Measurements from ENCODE around the gene RBP2.

The RBP2 gene

DNA sequence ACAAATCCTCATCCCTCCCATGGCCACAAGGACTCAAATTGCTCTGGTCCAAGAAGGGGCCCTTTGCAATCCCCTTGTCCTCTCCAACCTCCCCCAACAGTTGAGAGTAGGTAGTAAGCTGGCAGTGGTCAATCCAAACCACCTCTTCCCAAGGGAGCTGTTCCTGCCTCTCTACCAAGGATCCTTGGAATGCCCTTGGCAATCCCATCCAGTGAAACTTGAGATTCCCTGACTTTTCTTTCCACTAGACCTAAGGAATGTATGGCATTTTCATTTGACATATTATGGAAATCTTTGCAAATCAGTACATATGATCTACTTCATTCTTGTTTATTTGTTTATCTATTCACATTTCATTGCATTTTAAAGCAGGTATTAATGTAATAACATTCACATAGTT is 4.8 kb upstream of the RBP2 start:
- Histone ChIP-seq H3K14ac (ENCODE audit: low read length) (no peak overlapping the region), H2BK5ac (ENCODE audit: low read length) (no peak overlapping the region), H3K9me3 (replicated peaks in 1 of 2; ENCODE audit: control insufficient read depth in 2 of 2, insufficient read depth in 1 of 2, low read depth in 1 of 2, low read length in 2 of 2) (peaks cover 0 to 6% of the 10 kb centered on the region in 2 donors), H2BK12ac (ENCODE audit: low read length) (no peak overlapping the region), H4K91ac (ENCODE audit: low read depth, low read length, poor library complexity) (no peak overlapping the region), H3K4ac (ENCODE audit: low read length) (no peak overlapping the region), H2AFZ (ENCODE audit: low read length) (no peak overlapping the region), H4K8ac (ENCODE audit: low read depth, low read length) (no peak overlapping the region), H3K36me3 (replicated peaks in 1 of 2; ENCODE audit: control insufficient read depth in 2 of 2, insufficient read depth in 2 of 2, low read length in 2 of 2) (no peaks in the 10 kb centered on the region), H2BK120ac (ENCODE audit: low read depth, low read length) (no peak overlapping the region), H3K23ac (ENCODE audit: low read depth, low read length, poor library complexity) (no peak overlapping the region), H3K27me3 (ENCODE audit: control insufficient read depth in 3 of 3, insufficient read depth in 3 of 3, low read depth in 1 of 3, low read length in 3 of 3) (no peaks in the 10 kb centered on the region), H3K4me3 (ENCODE audit: low read length in 2 of 2) (peak overlapping the region in 1 of 2 donors; percentile 62), H2BK15ac (ENCODE audit: low read length) (no peak overlapping the region), H2AK5ac (ENCODE audit: low read depth, low read length) (no peak overlapping the region), H3K18ac (ENCODE audit: low read length) (no peak overlapping the region), H3K4me2 (ENCODE audit: insufficient read depth, low read length, poor library complexity, severe bottlenecking) (no peak overlapping the region), H3K9ac (ENCODE audit: low read depth, low read length, poor library complexity) (no peak overlapping the region), H3K79me1 (ENCODE audit: low read depth, low read length) (no peaks in the 10 kb centered on the region), H3K4me1 (ENCODE audit: control insufficient read depth in 2 of 2, insufficient read depth in 1 of 2, low read depth in 1 of 2, low read length in 2 of 2) (no peaks in the 10 kb centered on the region), H3K27ac (replicated peaks; ENCODE audit: low read length) (no peak overlapping the region)
- DNase-seq (ENCODE audit: low spot score) = no peak

DNA sequence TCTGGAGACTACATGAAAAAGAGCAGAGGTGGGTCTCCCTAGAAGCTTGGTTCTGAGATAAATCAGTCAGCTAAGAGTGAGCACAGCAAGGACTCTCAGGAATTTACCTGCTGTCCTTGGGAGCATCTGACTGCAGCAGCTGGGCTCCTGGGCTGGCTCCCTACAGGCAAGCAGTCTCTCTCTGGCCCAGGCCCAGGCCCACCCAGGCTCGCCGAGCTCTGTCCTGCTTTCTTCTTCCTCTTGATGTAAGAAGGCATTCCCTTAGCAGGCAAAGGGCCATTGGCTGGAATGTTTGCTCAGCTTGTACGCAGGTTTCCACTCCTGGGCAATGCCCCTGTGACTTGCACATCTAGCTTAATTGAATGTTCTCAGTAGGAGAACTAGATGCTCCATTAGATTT is 4.3 kb upstream of the RBP2 start:
- Histone ChIP-seq H3K9ac (ENCODE audit: low read depth, low read length, poor library complexity) (no peak overlapping the region), H2AK5ac (ENCODE audit: low read depth, low read length) (no peak overlapping the region), H3K23ac (ENCODE audit: low read depth, low read length, poor library complexity) (no peak overlapping the region), H2BK5ac (ENCODE audit: low read length) (no peak overlapping the region), H3K4me2 (ENCODE audit: insufficient read depth, low read length, poor library complexity, severe bottlenecking) (no peak overlapping the region), H3K18ac (ENCODE audit: low read length) (no peak overlapping the region), H2AFZ (ENCODE audit: low read length) (no peak overlapping the region), H3K9me3 (replicated peaks in 1 of 2; ENCODE audit: control insufficient read depth in 2 of 2, insufficient read depth in 1 of 2, low read depth in 1 of 2, low read length in 2 of 2) (peaks cover 0 to 6% of the 10 kb centered on the region in 2 donors), H2BK15ac (ENCODE audit: low read length) (no peak overlapping the region), H3K14ac (ENCODE audit: low read length) (no peak overlapping the region), H2BK12ac (ENCODE audit: low read length) (no peak overlapping the region), H3K4me1 (ENCODE audit: control insufficient read depth in 2 of 2, insufficient read depth in 1 of 2, low read depth in 1 of 2, low read length in 2 of 2) (no peaks in the 10 kb centered on the region), H4K91ac (ENCODE audit: low read depth, low read length, poor library complexity) (no peak overlapping the region), H2BK120ac (ENCODE audit: low read depth, low read length) (no peak overlapping the region), H3K4me3 (ENCODE audit: low read length in 2 of 2) (no peak overlapping the region), H4K8ac (ENCODE audit: low read depth, low read length) (no peak overlapping the region), H3K27me3 (ENCODE audit: control insufficient read depth in 3 of 3, insufficient read depth in 3 of 3, low read depth in 1 of 3, low read length in 3 of 3) (no peaks in the 10 kb centered on the region), H3K4ac (ENCODE audit: low read length) (no peak overlapping the region), H3K27ac (replicated peaks; ENCODE audit: low read length) (no peak overlapping the region), H3K79me1 (ENCODE audit: low read depth, low read length) (no peaks in the 10 kb centered on the region), H3K36me3 (replicated peaks in 1 of 2; ENCODE audit: control insufficient read depth in 2 of 2, insufficient read depth in 2 of 2, low read length in 2 of 2) (no peaks in the 10 kb centered on the region)
- no CpG with 5 or more reads among the region's 3 CpGs for WGBS, 2 donors (ENCODE audit: extremely low coverage in 2 of 2, insufficient read length in 2 of 2, insufficient replicate concordance in 1 of 2)
- DNase-seq (ENCODE audit: low spot score) = no peak

DNA sequence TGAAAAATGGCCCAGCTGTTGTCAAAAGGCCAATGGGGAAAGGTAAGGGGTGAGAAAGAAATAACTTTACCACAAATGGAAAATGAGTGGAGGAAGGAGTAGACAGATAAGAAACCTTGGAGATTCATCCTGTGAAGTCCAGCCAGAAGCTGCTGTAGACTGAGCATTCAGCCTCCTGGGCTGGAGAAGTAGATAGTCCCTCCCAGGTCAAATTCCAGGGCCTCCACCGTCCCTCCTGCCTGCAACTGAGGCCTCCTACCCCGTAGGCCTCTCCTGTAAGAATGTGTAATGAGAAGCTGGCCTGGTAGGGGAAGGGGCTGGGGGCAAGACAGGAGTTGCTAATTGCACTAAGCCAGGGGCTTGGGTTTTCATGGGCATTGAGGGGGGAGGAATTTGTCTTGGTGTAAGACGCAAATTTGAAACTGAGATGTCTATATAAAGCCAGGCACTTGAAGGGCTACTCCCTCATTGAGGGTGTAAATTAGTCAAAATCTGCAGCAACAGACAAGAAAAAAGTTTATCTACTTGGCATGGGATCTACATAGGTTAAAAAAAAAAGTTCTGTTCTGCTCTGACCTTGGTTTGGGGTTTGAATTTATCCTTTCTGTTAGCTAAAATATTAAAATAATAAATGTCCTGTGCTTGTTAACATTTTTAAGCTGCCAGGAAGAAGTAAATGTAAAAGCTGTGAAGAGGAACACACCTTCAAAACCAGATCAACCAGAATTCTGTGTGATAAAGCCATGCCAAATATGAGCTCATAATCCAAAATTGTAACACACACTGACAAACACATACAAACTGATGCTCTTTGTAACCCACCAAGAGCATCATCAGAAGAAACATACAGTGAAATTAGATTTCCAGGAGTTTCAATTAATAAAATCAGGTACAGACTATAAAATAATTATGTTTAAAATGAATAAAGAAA is 1.7 kb upstream of the RBP2 start:
- Histone ChIP-seq H3K79me1 (ENCODE audit: low read depth, low read length) (no peaks in the 10 kb centered on the region), H4K8ac (ENCODE audit: low read depth, low read length) (no peak overlapping the region), H3K9ac (ENCODE audit: low read depth, low read length, poor library complexity) (no peak overlapping the region), H3K23ac (ENCODE audit: low read depth, low read length, poor library complexity) (no peak overlapping the region), H3K9me3 (replicated peaks in 1 of 2; ENCODE audit: control insufficient read depth in 2 of 2, insufficient read depth in 1 of 2, low read depth in 1 of 2, low read length in 2 of 2) (peaks cover 0 to 6% of the 10 kb centered on the region in 2 donors), H3K4me2 (ENCODE audit: insufficient read depth, low read length, poor library complexity, severe bottlenecking) (no peak overlapping the region), H2BK15ac (ENCODE audit: low read length) (no peak overlapping the region), H4K91ac (ENCODE audit: low read depth, low read length, poor library complexity) (no peak overlapping the region), H2BK12ac (ENCODE audit: low read length) (no peak overlapping the region), H3K14ac (ENCODE audit: low read length) (no peak overlapping the region), H2BK120ac (ENCODE audit: low read depth, low read length) (no peak overlapping the region), H3K36me3 (replicated peaks in 1 of 2; ENCODE audit: control insufficient read depth in 2 of 2, insufficient read depth in 2 of 2, low read length in 2 of 2) (no peaks in the 10 kb centered on the region), H3K27me3 (ENCODE audit: control insufficient read depth in 3 of 3, insufficient read depth in 3 of 3, low read depth in 1 of 3, low read length in 3 of 3) (peaks cover 0 to 2% (median 0%) of the 10 kb centered on the region in 3 experiments), H3K4me3 (ENCODE audit: low read length in 2 of 2) (no peak overlapping the region), H3K4ac (ENCODE audit: low read length) (no peak overlapping the region), H2AFZ (ENCODE audit: low read length) (no peak overlapping the region), H2BK5ac (ENCODE audit: low read length) (no peak overlapping the region), H3K4me1 (ENCODE audit: control insufficient read depth in 2 of 2, insufficient read depth in 1 of 2, low read depth in 1 of 2, low read length in 2 of 2) (no peaks in the 10 kb centered on the region), H3K18ac (ENCODE audit: low read length) (no peak overlapping the region), H2AK5ac (ENCODE audit: low read depth, low read length) (no peak overlapping the region), H3K27ac (replicated peaks; ENCODE audit: low read length) (no peak overlapping the region)
- WGBS, 2 donors (ENCODE audit: extremely low coverage in 2 of 2, insufficient read length in 2 of 2, insufficient replicate concordance in 1 of 2) = no CpG with 5 or more reads among the region's 3 CpGs
- DNase-seq (ENCODE audit: low spot score) = no peak

DNA sequence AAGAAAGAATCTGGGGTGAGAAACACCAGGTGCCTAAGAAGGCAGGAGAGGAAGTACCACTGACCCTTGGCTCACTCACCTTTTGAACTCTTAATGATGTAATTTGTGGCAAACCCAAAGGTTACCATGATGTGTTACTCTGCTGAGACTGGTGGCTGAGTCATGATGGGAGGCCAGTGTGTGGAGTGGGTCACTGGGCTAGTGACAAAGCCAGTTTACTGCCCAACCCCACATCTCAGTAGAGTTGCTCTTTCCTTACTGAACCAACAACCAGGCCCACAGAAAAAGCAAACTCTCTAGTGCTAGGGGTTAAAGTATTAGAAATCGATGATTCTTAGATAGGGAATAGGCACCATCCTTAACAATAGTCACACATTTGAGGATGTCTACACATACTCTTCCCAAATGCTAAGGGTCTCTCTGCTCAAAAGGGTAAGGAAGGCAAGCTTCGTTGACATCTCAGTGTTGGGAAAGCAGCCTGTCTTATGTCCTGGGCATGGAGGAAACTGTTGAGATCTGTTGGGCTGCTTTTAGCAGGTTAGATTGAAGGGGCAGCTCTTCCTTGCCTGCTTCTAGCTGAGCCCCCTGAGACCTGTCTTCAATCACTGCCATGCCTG is 3.1 kb downstream of the RBP2 start:
- DNase-seq (ENCODE audit: low spot score) = no peak
- H3K18ac ChIP-seq (ENCODE audit: low read length) = no peak overlapping the region
- H2BK15ac ChIP-seq (ENCODE audit: low read length) = no peak overlapping the region
- WGBS, 2 donors (ENCODE audit: extremely low coverage in 2 of 2, insufficient read length in 2 of 2, insufficient replicate concordance in 1 of 2) = no CpG with 5 or more reads among the region's 2 CpGs
- no peak overlapping the region for H3K23ac ChIP-seq (ENCODE audit: low read depth, low read length, poor library complexity)
- peaks cover 0 to 4% of the 10 kb centered on the region in 2 donors for H3K9me3 ChIP-seq (replicated peaks in 1 of 2; ENCODE audit: control insufficient read depth in 2 of 2, insufficient read depth in 1 of 2, low read depth in 1 of 2, low read length in 2 of 2)
- no peak overlapping the region for H3K4ac ChIP-seq (ENCODE audit: low read length)
- H3K9ac ChIP-seq (ENCODE audit: low read depth, low read length, poor library complexity) = no peak overlapping the region
- no peak overlapping the region for H4K91ac ChIP-seq (ENCODE audit: low read depth, low read length, poor library complexity)
- H4K8ac ChIP-seq (ENCODE audit: low read depth, low read length) = no peak overlapping the region
- no peak overlapping the region for H3K4me2 ChIP-seq (ENCODE audit: insufficient read depth, low read length, poor library complexity, severe bottlenecking)
- no peak overlapping the region for H3K14ac ChIP-seq (ENCODE audit: low read length)
- H3K4me1 ChIP-seq (ENCODE audit: control insufficient read depth in 2 of 2, insufficient read depth in 1 of 2, low read depth in 1 of 2, low read length in 2 of 2) = no peaks in the 10 kb centered on the region
- no peaks in the 10 kb centered on the region for H3K79me1 ChIP-seq (ENCODE audit: low read depth, low read length)
- no peaks in the 10 kb centered on the region for H3K36me3 ChIP-seq (replicated peaks in 1 of 2; ENCODE audit: control insufficient read depth in 2 of 2, insufficient read depth in 2 of 2, low read length in 2 of 2)
- no peak overlapping the region for H3K4me3 ChIP-seq (ENCODE audit: low read length in 2 of 2)
- no peak overlapping the region for H2BK12ac ChIP-seq (ENCODE audit: low read length)
- H2AFZ ChIP-seq (ENCODE audit: low read length) = no peak overlapping the region
- H3K27ac ChIP-seq (replicated peaks; ENCODE audit: low read length) = no peak overlapping the region
- H2BK120ac ChIP-seq (ENCODE audit: low read depth, low read length) = no peak overlapping the region
- H2BK5ac ChIP-seq (ENCODE audit: low read length) = no peak overlapping the region
- no peak overlapping the region for H2AK5ac ChIP-seq (ENCODE audit: low read depth, low read length)
- H3K27me3 ChIP-seq (ENCODE audit: control insufficient read depth in 3 of 3, insufficient read depth in 3 of 3, low read depth in 1 of 3, low read length in 3 of 3) = peaks cover 0 to 2% (median 0%) of the 10 kb centered on the region in 3 experiments
